ENCODE data around the gene PEX14.
"Not testable (repeated sequence)": the region's sequence is repeated elsewhere in the genome, so short reads cannot be mapped to it uniquely, and the experiment has no call there.

PEX14 gene

DNA sequence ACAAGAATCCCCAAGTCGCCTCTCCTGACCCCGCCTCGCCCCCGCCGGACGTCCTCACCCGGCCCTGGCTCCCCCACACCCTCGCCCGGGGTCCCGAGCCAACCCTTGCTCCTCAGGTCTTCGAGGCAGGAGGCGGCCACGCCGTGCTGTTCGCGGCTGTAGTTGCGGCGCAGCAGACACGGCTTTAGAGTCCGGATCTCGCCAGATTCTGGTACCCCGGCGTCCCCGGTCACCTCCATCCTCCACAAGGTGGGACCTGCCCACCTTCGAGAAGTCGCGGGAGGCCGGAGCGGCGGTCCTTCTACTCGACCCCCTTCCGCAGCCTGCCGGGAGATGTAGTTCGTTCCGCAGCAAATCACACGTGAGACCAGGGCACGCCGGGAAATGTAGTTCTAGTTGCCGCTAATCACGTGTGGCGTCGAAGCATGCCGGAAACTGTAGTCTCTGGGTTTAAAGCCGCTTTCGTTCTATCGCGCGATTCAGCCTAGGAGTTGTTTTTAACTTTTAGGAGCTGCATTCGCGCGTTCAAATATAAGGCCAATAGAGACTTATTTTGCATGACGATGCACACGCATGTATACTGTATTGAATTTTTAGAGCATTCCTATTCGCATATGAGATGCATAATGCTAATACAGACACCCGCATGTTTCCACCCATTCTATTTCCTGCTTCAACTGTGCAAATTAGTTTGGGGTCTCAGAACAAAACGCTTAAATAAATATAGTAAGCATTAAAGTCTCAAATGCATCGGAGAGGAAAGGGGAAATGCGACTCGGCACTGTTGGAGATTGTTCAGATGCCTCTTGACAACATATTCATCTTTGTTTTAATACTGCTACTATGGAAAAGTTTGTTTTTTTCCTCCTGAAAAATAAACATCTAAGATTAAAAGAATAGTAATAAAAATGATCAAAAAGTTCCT lies 2.3 kb upstream of the PEX14 start, which contains the start of gene DFFA:
DFFA (minus strand) TSS at position 310 of the 925 bp plus-strand sequence; CDS start at position 239, 71 bp downstream.
- no peaks in the 10 kb centered on the region for H3K9me3 ChIP-seq (ENCODE audit: control insufficient read depth in 2 of 2, low read length in 2 of 2)
- H3K27me3 ChIP-seq (ENCODE audit: control insufficient read depth in 2 of 2, insufficient read depth in 2 of 2, low read length in 2 of 2): no peaks in the 10 kb centered on the region
- H3K9ac ChIP-seq (ENCODE audit: low read depth in 1 of 2, low read length in 2 of 2): peak within 1 kb of the TSS; percentile 74 to 81
- peak within 1 kb of the TSS; percentile 80 to 90 for H3K4me3 ChIP-seq (ENCODE audit: low read length in 2 of 2)
- peak within 1 kb of the TSS; percentile 37 to 52 for H3K27ac ChIP-seq (ENCODE audit: low read depth in 2 of 2, low read length in 2 of 2)
- peaks cover 20 to 24% of the 10 kb centered on the region in 2 donors for H3K4me1 ChIP-seq (ENCODE audit: control insufficient read depth in 2 of 2, insufficient read depth in 2 of 2, low read length in 2 of 2)
- peaks cover 12 to 17% of the 10 kb centered on the region in 2 donors for H3K36me3 ChIP-seq (ENCODE audit: control insufficient read depth in 2 of 2, insufficient read depth in 2 of 2, low read length in 2 of 2)

DNA sequence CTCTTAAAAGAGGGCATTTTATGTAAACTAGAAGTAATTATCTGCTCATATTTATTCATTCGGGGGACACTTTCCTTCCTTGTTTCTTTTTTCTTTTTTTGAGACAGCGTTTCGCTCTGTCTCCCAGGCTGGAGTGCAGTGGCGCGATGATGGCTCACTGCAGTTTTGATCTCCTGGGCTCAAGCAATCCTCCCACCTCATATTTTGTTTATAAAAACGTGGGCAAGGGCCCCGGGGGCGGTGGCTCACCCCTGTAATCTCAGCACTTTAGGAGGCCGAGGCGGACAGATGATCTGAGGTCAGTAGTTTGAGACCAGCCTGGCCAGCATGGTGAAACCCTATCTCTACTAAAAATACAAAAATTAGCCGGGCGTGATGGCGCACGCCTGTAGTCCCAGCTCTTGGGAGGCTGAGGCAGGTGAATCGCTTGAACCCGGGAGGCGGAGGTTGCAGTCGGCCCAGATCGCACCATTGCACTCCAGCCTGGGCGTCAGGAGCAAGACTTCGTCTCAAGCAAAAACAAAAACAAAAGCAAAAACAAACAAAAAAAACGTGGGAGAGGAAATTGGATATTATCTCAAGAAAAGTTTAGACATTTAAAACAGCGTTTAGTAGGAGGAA lies 1.5 kb upstream of the PEX14 start:
- Histone ChIP-seq H3K9ac (ENCODE audit: low read depth in 1 of 2, low read length in 2 of 2) (peak overlapping the region in 1 of 2 donors; percentile 57), H3K9me3 (ENCODE audit: control insufficient read depth in 2 of 2, low read length in 2 of 2) (no peaks in the 10 kb centered on the region), H3K4me3 (ENCODE audit: low read length in 2 of 2) (peak overlapping the region; percentile 80 to 90), H3K27ac (ENCODE audit: low read depth in 2 of 2, low read length in 2 of 2) (no peak overlapping the region), H3K4me1 (ENCODE audit: control insufficient read depth in 2 of 2, insufficient read depth in 2 of 2, low read length in 2 of 2) (peaks cover 20 to 24% of the 10 kb centered on the region in 2 donors), H3K27me3 (ENCODE audit: control insufficient read depth in 2 of 2, insufficient read depth in 2 of 2, low read length in 2 of 2) (no peaks in the 10 kb centered on the region), H3K36me3 (ENCODE audit: control insufficient read depth in 2 of 2, insufficient read depth in 2 of 2, low read length in 2 of 2) (peaks cover 7 to 11% of the 10 kb centered on the region in 2 donors)

DNA sequence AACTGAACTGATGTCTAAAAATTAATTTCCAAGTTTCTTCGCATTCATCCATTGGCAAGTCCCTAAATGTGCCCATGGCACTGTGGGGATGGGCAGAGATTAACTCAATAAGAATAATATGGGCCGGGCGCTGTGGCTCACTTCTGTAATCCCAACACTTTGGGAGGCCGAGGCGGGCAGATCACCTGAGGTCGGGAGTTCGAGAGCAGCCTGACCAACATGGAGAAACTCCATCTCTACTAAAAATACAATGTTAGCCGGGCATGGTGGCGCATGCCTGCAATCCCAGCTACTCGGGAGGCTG lies 489 bp upstream of the PEX14 start:
- not testable (repeated sequence) for H3K27ac ChIP-seq (ENCODE audit: low read depth in 2 of 2, low read length in 2 of 2); H3K9me3 ChIP-seq (ENCODE audit: control insufficient read depth in 2 of 2, low read length in 2 of 2); H3K36me3 ChIP-seq (ENCODE audit: control insufficient read depth in 2 of 2, insufficient read depth in 2 of 2, low read length in 2 of 2); H3K27me3 ChIP-seq (ENCODE audit: control insufficient read depth in 2 of 2, insufficient read depth in 2 of 2, low read length in 2 of 2); H3K9ac ChIP-seq (ENCODE audit: low read depth in 1 of 2, low read length in 2 of 2)
- Histone ChIP-seq H3K4me1 (ENCODE audit: control insufficient read depth in 2 of 2, insufficient read depth in 2 of 2, low read length in 2 of 2) (peaks cover 20 to 24% of the 10 kb centered on the region in 2 donors), H3K4me3 (ENCODE audit: low read length in 2 of 2) (peak overlapping the region; percentile 85 to 90)

DNA sequence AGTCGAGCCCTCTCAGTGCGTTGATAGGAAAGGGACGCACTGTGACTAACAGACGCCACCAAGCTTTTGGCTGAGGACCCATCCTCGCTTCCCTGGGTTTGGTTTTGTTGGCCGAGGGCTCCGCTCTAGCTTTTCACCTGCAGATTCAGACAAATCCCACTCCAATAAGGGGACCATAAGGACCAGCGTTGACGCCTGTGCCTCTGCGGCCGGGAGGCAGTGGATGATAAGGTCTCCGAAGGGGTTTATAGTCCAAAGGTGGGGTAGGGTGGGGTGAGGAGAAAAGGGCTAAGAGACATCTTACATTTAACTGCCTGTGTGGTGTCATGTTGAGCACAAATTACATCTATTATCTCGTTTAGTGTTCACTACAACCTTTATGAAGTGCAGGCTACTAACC lies 760 bp downstream of the PEX14 start:
- H3K27me3 ChIP-seq (ENCODE audit: control insufficient read depth in 2 of 2, insufficient read depth in 2 of 2, low read length in 2 of 2): no peaks in the 10 kb centered on the region
- H3K4me1 ChIP-seq (ENCODE audit: control insufficient read depth in 2 of 2, insufficient read depth in 2 of 2, low read length in 2 of 2): peaks cover 20 to 24% of the 10 kb centered on the region in 2 donors
- H3K4me3 ChIP-seq (ENCODE audit: low read length in 2 of 2): peak overlapping the region; percentile 85 to 90
- H3K9ac ChIP-seq (ENCODE audit: low read depth in 1 of 2, low read length in 2 of 2): peak overlapping the region; percentile 72 to 80
- H3K9me3 ChIP-seq (ENCODE audit: control insufficient read depth in 2 of 2, low read length in 2 of 2): no peaks in the 10 kb centered on the region
- peaks cover 0 to 2% of the 10 kb centered on the region in 2 donors for H3K36me3 ChIP-seq (ENCODE audit: control insufficient read depth in 2 of 2, insufficient read depth in 2 of 2, low read length in 2 of 2)
- peak overlapping the region in 1 of 2 donors; percentile 70 for H3K27ac ChIP-seq (ENCODE audit: low read depth in 2 of 2, low read length in 2 of 2)

DNA sequence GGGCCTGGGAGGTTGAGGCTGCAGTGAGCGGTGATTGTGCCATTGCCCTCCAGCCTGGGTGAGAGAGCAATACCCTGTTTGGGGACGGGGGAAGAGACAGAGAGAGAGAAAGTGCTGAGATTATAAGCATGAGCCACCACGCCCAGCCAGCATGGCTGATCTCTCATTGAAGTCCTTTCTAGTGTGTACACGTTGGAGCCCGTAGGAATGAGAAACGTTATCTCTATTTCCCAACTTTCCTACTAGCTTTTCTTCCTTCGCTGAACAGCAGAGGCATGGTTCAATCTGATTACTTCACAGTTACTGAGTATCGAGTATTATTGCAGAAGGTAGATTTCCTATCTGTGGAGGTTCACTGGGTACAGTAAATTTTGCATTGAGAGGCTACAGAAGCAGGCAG lies 4.5 kb downstream of the PEX14 start:
- Histone ChIP-seq H3K27me3 (ENCODE audit: control insufficient read depth in 2 of 2, insufficient read depth in 2 of 2, low read length in 2 of 2) (no peaks in the 10 kb centered on the region), H3K36me3 (ENCODE audit: control insufficient read depth in 2 of 2, insufficient read depth in 2 of 2, low read length in 2 of 2) (peaks cover 0 to 2% of the 10 kb centered on the region in 2 donors), H3K9me3 (ENCODE audit: control insufficient read depth in 2 of 2, low read length in 2 of 2) (no peaks in the 10 kb centered on the region), H3K27ac (ENCODE audit: low read depth in 2 of 2, low read length in 2 of 2) (no peak overlapping the region), H3K4me3 (ENCODE audit: low read length in 2 of 2) (no peak overlapping the region), H3K9ac (ENCODE audit: low read depth in 1 of 2, low read length in 2 of 2) (no peak overlapping the region), H3K4me1 (ENCODE audit: control insufficient read depth in 2 of 2, insufficient read depth in 2 of 2, low read length in 2 of 2) (peaks cover 10 to 11% of the 10 kb centered on the region in 2 donors)

DNA sequence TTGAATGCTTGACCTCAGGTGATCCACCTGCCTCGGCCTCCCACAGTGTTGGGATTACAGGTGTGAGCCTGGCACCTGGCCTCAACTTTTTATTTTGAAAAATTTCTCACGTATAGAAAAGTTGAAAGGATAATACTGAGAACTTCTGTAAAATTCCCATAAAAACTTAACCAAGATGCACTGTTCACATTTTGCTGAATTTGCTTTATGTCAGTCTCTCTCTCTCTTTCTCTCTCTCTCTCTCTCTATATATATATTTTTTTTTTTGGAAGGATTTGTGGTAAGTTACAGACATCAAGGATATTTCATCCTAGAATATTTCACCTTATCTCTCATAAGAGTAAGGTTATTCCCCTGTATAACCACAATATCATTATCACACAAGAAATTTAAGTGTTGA lies 5.9 kb downstream of the PEX14 start:
- H3K9me3 ChIP-seq (ENCODE audit: control insufficient read depth in 2 of 2, low read length in 2 of 2): no peaks in the 10 kb centered on the region
- no peak overlapping the region for H3K27ac ChIP-seq (ENCODE audit: low read depth in 2 of 2, low read length in 2 of 2)
- peaks cover 0 to 2% of the 10 kb centered on the region in 2 donors for H3K36me3 ChIP-seq (ENCODE audit: control insufficient read depth in 2 of 2, insufficient read depth in 2 of 2, low read length in 2 of 2)
- H3K4me3 ChIP-seq (ENCODE audit: low read length in 2 of 2): no peak overlapping the region
- no peak overlapping the region for H3K9ac ChIP-seq (ENCODE audit: low read depth in 1 of 2, low read length in 2 of 2)
- no peaks in the 10 kb centered on the region for H3K27me3 ChIP-seq (ENCODE audit: control insufficient read depth in 2 of 2, insufficient read depth in 2 of 2, low read length in 2 of 2)
- H3K4me1 ChIP-seq (ENCODE audit: control insufficient read depth in 2 of 2, insufficient read depth in 2 of 2, low read length in 2 of 2): peaks cover 7 to 8% of the 10 kb centered on the region in 2 donors

DNA sequence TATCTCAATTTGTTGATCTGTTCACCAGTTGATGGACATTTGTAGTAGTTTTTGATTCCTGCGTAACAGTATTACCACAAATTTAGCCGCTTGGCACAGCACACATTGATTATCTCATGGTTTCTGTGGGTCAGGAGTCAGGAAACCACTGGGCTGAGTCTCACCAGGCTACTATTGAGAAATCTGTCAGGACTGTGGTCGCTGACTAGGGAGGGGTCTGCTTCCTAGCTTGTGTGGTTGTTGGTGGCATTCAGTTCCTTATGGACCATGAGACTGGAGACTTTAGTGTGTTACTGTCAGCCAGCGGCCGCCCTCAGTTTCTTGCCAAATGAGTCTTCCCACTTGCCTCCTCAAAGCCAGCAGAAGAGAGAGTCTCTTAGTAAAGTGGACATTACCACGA lies 9.8 kb downstream of the PEX14 start:
- no peaks in the 10 kb centered on the region for H3K27me3 ChIP-seq (ENCODE audit: control insufficient read depth in 2 of 2, insufficient read depth in 2 of 2, low read length in 2 of 2)
- no peak overlapping the region for H3K27ac ChIP-seq (ENCODE audit: low read depth in 2 of 2, low read length in 2 of 2)
- peaks cover 0 to 3% of the 10 kb centered on the region in 2 donors for H3K4me1 ChIP-seq (ENCODE audit: control insufficient read depth in 2 of 2, insufficient read depth in 2 of 2, low read length in 2 of 2)
- H3K36me3 ChIP-seq (ENCODE audit: control insufficient read depth in 2 of 2, insufficient read depth in 2 of 2, low read length in 2 of 2): peaks cover 0 to 3% of the 10 kb centered on the region in 2 donors
- H3K4me3 ChIP-seq (ENCODE audit: low read length in 2 of 2): no peak overlapping the region
- H3K9ac ChIP-seq (ENCODE audit: low read depth in 1 of 2, low read length in 2 of 2): no peak overlapping the region
- H3K9me3 ChIP-seq (ENCODE audit: control insufficient read depth in 2 of 2, low read length in 2 of 2): no peaks in the 10 kb centered on the region

DNA sequence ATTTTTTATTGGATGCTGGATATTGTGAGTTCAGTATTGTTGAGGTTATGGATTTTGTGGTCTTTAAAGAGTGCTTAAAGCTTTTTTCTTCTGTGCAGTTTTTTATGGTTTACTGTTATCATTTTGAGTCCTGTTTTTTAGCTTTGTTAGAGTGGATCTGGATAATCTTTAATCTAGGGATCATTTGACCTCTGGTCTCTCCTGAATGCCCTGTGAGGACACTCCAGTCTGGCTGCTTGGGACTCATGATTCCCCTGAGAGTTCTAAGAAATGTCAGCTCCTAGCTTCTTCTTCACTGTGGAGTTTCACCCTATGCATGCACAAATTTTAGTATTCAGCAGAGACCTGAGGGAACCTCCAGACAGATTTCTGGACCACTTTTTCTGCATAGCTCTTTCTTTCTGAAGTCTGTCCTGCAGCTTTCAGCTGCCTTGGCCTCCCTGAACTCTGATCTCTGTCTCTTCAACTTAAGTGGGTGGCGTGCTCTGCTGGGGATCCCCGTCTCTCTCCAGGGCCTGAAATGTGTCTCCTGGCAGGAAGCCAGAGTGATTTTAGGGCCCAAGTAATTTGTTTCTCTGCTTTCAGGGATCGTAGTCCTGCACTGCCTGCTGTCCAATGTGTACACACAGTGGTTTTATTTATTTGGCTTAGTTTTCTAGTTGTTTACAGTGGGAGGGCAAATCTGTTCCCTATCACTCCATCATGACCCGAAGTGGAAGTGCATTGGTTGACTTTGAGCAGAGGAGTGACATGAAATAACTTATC lies 14.7 kb downstream of the PEX14 start:
- Histone ChIP-seq H3K27me3 (ENCODE audit: control insufficient read depth in 2 of 2, insufficient read depth in 2 of 2, low read length in 2 of 2) (no peaks in the 10 kb centered on the region), H3K27ac (ENCODE audit: low read depth in 2 of 2, low read length in 2 of 2) (no peak overlapping the region), H3K36me3 (ENCODE audit: control insufficient read depth in 2 of 2, insufficient read depth in 2 of 2, low read length in 2 of 2) (peaks cover 0 to 3% of the 10 kb centered on the region in 2 donors), H3K9me3 (ENCODE audit: control insufficient read depth in 2 of 2, low read length in 2 of 2) (no peaks in the 10 kb centered on the region), H3K4me3 (ENCODE audit: low read length in 2 of 2) (no peak overlapping the region), H3K4me1 (ENCODE audit: control insufficient read depth in 2 of 2, insufficient read depth in 2 of 2, low read length in 2 of 2) (no peaks in the 10 kb centered on the region), H3K9ac (ENCODE audit: low read depth in 1 of 2, low read length in 2 of 2) (no peak overlapping the region)

DNA sequence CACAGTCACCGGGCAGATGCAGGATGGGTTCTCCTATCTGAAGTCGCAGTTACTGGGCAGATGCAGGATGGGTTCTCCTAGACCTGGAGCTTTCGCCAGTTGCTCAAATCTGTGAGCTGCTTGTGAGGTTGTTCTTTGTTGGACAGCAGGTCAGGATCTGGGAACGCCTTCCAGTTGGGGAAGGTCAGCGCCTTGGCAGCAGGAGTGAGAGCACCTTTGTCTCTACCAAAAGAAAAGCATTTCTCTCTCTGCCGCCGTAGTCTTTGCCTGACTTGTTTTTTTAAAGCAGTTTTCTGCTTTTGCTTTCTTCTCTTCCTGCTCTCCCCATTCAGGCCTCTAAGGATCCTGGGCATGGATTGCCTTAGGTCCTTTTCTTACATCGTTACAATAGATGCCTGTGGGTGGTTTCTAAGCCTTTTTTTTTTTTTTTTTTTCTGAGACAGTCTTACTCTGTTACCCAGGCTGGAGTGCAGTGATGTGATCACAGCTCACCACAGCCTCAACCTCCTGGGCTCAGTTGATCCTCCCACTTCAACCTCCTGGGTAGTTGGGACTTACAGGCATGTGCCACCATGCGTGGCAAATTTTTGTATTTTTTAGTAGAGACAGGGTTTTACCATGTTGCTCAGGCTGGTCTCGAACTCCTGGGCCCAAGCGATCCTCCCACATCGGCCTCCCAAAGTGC lies 15.7 kb downstream of the PEX14 start:
- H3K27ac ChIP-seq (ENCODE audit: low read depth in 2 of 2, low read length in 2 of 2): no peak overlapping the region
- H3K4me1 ChIP-seq (ENCODE audit: control insufficient read depth in 2 of 2, insufficient read depth in 2 of 2, low read length in 2 of 2): peaks cover 5 to 8% of the 10 kb centered on the region in 2 donors
- no peaks in the 10 kb centered on the region for H3K27me3 ChIP-seq (ENCODE audit: control insufficient read depth in 2 of 2, insufficient read depth in 2 of 2, low read length in 2 of 2)
- peaks cover 0 to 3% of the 10 kb centered on the region in 2 donors for H3K36me3 ChIP-seq (ENCODE audit: control insufficient read depth in 2 of 2, insufficient read depth in 2 of 2, low read length in 2 of 2)
- H3K9me3 ChIP-seq (ENCODE audit: control insufficient read depth in 2 of 2, low read length in 2 of 2): no peaks in the 10 kb centered on the region
- no peak overlapping the region for H3K4me3 ChIP-seq (ENCODE audit: low read length in 2 of 2)
- no peak overlapping the region for H3K9ac ChIP-seq (ENCODE audit: low read depth in 1 of 2, low read length in 2 of 2)
